PC-9 (cell line): ENCODE results near the gene MLC1. TPM values are rescaled to one million over a fixed set of nuclear protein-coding genes. Genes with fewer than 3 reads are reported as not detected.

Experiments
- BruUV-seq: library from RNA; stranded (reverse); fragments of 400-500 nt; replicated peaks from 2 replicates; lab custom pipeline; 2021; lab: Mats Ljungman, UMichigan
- CTCF ChIA-PET: fragments of 300-600 bp; sonication (Branson Sonifier 250); formaldehyde crosslinking; loops from one replicate; lab custom pipeline; 2022; ENCODE audit warnings: antibody characterized with exemption; lab: Charles Lee
- POLR2A ChIA-PET: fragments of 300-600 bp; sonication (Branson Sonifier 250); formaldehyde crosslinking; loops from one replicate; lab custom pipeline; 2022; ENCODE audit warnings: antibody characterized with exemption; ENCODE audit not compliant: unreplicated experiment; lab: Charles Lee
- DNase-seq, 2 experiments: peaks; one replicate each; pipeline versions ENCODE4 v3.0.0 to v3.0.0-alpha.2; 2015 to 2022; ENCODE audit warnings: mixed read lengths in 1 of 2
- H2AFZ ChIP-seq: fragments of 200-600 bp; sonication (generic); 2 replicates; pipeline ENCODE4 v1.8.1; 2017; ENCODE audit warnings: antibody characterized with exemption
- H3F3A ChIP-seq: fragments of 200-600 bp; sonication (generic); 2 replicates; pipeline ENCODE4 v1.8.1; 2017; ENCODE audit warnings: antibody characterized with exemption, mild to moderate bottlenecking, low read depth; ENCODE audit not compliant: insufficient read depth
- H3K27ac ChIP-seq: fragments of 200-600 bp; sonication (generic); 2 replicates; pipeline ENCODE4 v1.6.1; 2016; ENCODE audit warnings: mixed run types
- H3K27me3 ChIP-seq: fragments of 200-600 bp; sonication (generic); 2 replicates; pipeline ENCODE4 v1.6.1; 2016; ENCODE audit warnings: low read depth, mixed run types; ENCODE audit not compliant: insufficient read depth
- H3K36me3 ChIP-seq: fragments of 200-600 bp; sonication (generic); 2 replicates; pipeline ENCODE4 v1.6.1; 2016; ENCODE audit warnings: low read depth, mixed run types
- H3K4me1 ChIP-seq: fragments of 200-600 bp; sonication (generic); replicated peaks from 2 replicates; pipeline ENCODE4 v1.6.1; 2016; ENCODE audit warnings: mixed run types; ENCODE audit not compliant: insufficient read depth
- H3K4me2 ChIP-seq: fragments of 200-600 bp; sonication (generic); 2 replicates; pipeline ENCODE4 v1.6.1; 2017; ENCODE audit warnings: mixed run types
- H3K4me3 ChIP-seq: fragments of 200-600 bp; sonication (generic); 2 replicates; pipeline ENCODE4 v1.6.1; 2016; ENCODE audit warnings: mixed run types
- H3K79me2 ChIP-seq: fragments of 200-600 bp; sonication (generic); 2 replicates; pipeline ENCODE4 v1.6.1; 2017; ENCODE audit warnings: low read depth, mixed run types
- H3K9me2 ChIP-seq: fragments of 200-600 bp; sonication (generic); 2 replicates; pipeline ENCODE4 v1.8.1; 2017; ENCODE audit warnings: mild to moderate bottlenecking; ENCODE audit not compliant: insufficient read depth
- H3K9me3 ChIP-seq: fragments of 200-600 bp; sonication (generic); 2 replicates; pipeline ENCODE4 v1.8.1; 2016; ENCODE audit warnings: low read depth; ENCODE audit not compliant: insufficient read depth
- H4K20me1 ChIP-seq: fragments of 200-600 bp; sonication (generic); 2 replicates; pipeline ENCODE4 v1.8.1; 2017; ENCODE audit not compliant: insufficient read depth
- EZH2 ChIP-seq: fragments of 200-600 bp; sonication (generic); IDR thresholded peaks from 2 replicates; pipeline ENCODE4 v1.8.0; 2017; ENCODE audit warnings: antibody characterized with exemption, low read depth
- intact Hi-C: fragments of 100-400 bp; cut with micrococcal nuclease; formaldehyde crosslinking; loops from one replicate; pipeline ENCODE4 v1.10.0; 2022; ENCODE audit not compliant: unreplicated experiment
- total RNA-seq: library from RNA; stranded (reverse); gene quantifications from 2 replicates; pipeline ENCODE4 v1.2.3, GENCODE V29; 2021
- TF ChIP-seq, protein P1 (sequence below): fragments of 200-600 bp; sonication (generic); conservative IDR thresholded peaks from 2 replicates; pipeline ENCODE4 v1.6.1; 2017; ENCODE audit warnings: mixed run types, antibody characterized with exemption, mild to moderate bottlenecking, moderate library complexity

MLC1 gene
- total RNA-seq, 1 experiment from 2014 or later, result not detected

DNA sequence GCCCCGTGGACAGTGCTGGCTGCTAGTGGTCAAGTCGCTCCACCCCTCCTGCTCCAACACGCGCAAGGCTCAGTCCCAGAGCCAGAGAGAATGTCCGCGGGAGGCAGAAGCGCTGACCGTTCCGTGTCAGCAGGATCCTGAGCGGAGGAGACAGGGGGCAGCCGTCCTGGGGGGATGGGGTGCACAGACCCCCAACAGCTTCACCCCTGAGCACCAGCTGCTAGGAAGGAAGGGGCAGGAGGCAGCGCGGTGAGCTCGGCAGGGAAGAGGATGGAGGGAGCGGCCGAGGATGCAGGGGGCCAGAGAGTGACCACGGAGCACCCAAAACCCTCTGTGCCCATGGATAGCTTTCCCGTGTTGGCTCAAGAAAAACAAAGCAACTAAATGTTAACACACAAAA is 20.8 kb downstream of the MLC1 start:
- BruUV-seq, result no TSS peak
- H3K79me2 ChIP-seq, result no peaks in the 10 kb centered on the region
- no peaks in the 10 kb centered on the region for H3K9me3 ChIP-seq
- POLR2A ChIA-PET, result interaction anchor here (0.5 kb wide), 1 partner anchor 62 kb away, joined by 4 read pairs; no protein-coding TSS in a partner anchor
- no peak for DNase-seq
- no peaks in the 10 kb centered on the region for H3K4me1 ChIP-seq
- H3K27ac ChIP-seq, result no peak overlapping the region
- no peaks in the 10 kb centered on the region for H3F3A ChIP-seq
- H3K9me2 ChIP-seq, result no peaks in the 10 kb centered on the region
- H2AFZ ChIP-seq, result no peak overlapping the region
- H3K27me3 ChIP-seq, result peaks cover 66% of the 10 kb centered on the region
- no peak overlapping the region for H3K4me2 ChIP-seq
- no peak overlapping the region for H3K4me3 ChIP-seq
- intact Hi-C loops, result no loop called here
- CTCF ChIA-PET, result no interaction called here
- H4K20me1 ChIP-seq, result no peaks in the 10 kb centered on the region
- no peaks in the 10 kb centered on the region for H3K36me3 ChIP-seq
- TF ChIP-seq, protein P1, sequence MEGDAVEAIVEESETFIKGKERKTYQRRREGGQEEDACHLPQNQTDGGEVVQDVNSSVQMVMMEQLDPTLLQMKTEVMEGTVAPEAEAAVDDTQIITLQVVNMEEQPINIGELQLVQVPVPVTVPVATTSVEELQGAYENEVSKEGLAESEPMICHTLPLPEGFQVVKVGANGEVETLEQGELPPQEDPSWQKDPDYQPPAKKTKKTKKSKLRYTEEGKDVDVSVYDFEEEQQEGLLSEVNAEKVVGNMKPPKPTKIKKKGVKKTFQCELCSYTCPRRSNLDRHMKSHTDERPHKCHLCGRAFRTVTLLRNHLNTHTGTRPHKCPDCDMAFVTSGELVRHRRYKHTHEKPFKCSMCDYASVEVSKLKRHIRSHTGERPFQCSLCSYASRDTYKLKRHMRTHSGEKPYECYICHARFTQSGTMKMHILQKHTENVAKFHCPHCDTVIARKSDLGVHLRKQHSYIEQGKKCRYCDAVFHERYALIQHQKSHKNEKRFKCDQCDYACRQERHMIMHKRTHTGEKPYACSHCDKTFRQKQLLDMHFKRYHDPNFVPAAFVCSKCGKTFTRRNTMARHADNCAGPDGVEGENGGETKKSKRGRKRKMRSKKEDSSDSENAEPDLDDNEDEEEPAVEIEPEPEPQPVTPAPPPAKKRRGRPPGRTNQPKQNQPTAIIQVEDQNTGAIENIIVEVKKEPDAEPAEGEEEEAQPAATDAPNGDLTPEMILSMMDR, result no peak
- no peak for TF ChIP-seq EZH2

- Histone ChIP-seq H3K79me2 (no peaks in the 10 kb centered on the region), H3K27ac (no peak overlapping the region), H3K27me3 (peaks cover 72% of the 10 kb centered on the region), H2AFZ (no peak overlapping the region), H3K36me3 (no peaks in the 10 kb centered on the region), H4K20me1 (no peaks in the 10 kb centered on the region), H3K9me2 (no peaks in the 10 kb centered on the region), H3K4me1 (no peaks in the 10 kb centered on the region), H3F3A (no peaks in the 10 kb centered on the region), H3K4me2 (no peak overlapping the region), H3K4me3 (no peak overlapping the region), H3K9me3 (no peaks in the 10 kb centered on the region)
- TF ChIP-seq, protein P1, result no peak
- no peak for TF ChIP-seq EZH2
- no TSS peak for BruUV-seq
- intact Hi-C loops, result no loop called here
- ChIA-PET CTCF (no interaction called here), POLR2A (no interaction called here)
- no peak for DNase-seq
Measured at GRCh38 chr22:50063589-50064393, 21.4 kb downstream of the MLC1 start.

DNA sequence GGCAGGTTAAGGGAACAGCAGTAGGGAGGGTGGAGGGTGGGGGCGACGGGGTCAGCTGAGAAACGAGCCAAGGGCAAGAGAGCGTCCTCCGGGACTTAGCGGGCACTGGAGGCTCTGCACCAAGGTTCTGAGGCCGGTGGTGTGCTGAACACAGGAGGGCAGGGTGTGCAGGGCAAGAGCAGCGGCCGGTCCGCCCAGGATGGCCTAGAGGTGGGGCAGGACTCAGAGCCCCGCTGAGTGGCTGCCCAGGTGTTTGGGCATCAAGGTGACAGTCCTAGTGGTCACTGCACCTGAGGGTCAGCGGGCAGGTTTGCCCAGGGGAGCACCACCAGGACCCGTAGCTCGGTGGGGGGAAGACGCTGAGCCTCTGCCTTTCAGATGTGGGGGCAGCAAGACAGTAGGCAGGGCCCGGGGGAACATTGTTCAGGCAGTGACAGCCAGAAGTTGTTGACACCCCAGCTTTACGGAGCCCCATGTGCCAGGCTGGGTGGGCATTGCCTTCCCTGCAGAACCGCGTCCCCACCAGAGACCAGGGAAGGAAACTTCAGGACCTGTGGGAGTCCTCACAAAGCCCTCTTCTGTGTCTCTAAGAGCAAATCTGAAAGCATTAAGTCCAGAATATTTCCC is 22.6 kb downstream of the MLC1 start:
- TF ChIP-seq, protein P1, result no peak
- TF ChIP-seq EZH2, result no peak
- no peak overlapping the region for H3K27ac ChIP-seq
- H3K9me3 ChIP-seq, result no peaks in the 10 kb centered on the region
- peaks cover 66% of the 10 kb centered on the region for H3K27me3 ChIP-seq
- H3K4me1 ChIP-seq, result no peaks in the 10 kb centered on the region
- no peaks in the 10 kb centered on the region for H3K9me2 ChIP-seq
- ChIA-PET CTCF (no interaction called here), POLR2A (no interaction called here)
- H3K36me3 ChIP-seq, result no peaks in the 10 kb centered on the region
- DNase-seq, result no peak
- no peaks in the 10 kb centered on the region for H3K79me2 ChIP-seq
- no peak overlapping the region for H3K4me3 ChIP-seq
- no TSS peak for BruUV-seq
- no peak overlapping the region for H3K4me2 ChIP-seq
- no peaks in the 10 kb centered on the region for H3F3A ChIP-seq
- H4K20me1 ChIP-seq, result no peaks in the 10 kb centered on the region
- intact Hi-C loops, result no loop called here
- H2AFZ ChIP-seq, result no peak overlapping the region
